OCI-LY7 (cell line): ENCODE results near the gene OR2A1.
"Not testable (repeated sequence)": the region's sequence is repeated elsewhere in the genome, so short reads cannot be mapped to it uniquely, and the experiment has no call there.

Experiments used
- EZH2phosphoT487 ChIP-seq: fragments of 200-600 bp; sonication (generic); IDR thresholded peaks from 2 replicates; pipeline ENCODE4 v1.6.1; 2018; ENCODE audit warnings: low read depth, borderline replicate concordance, mild to moderate bottlenecking, mixed run types, antibody characterized with exemption, low read length, moderate library complexity, mixed read lengths
- TF ChIP-seq, protein P1 (sequence below): fragments of 200-600 bp; sonication (generic); conservative IDR thresholded peaks from 2 replicates; pipeline ENCODE4 v1.5.1; 2014; ENCODE audit warnings: mild to moderate bottlenecking, antibody characterized with exemption, low read length, moderate library complexity, mixed read lengths

- TF ChIP-seq, protein P1, sequence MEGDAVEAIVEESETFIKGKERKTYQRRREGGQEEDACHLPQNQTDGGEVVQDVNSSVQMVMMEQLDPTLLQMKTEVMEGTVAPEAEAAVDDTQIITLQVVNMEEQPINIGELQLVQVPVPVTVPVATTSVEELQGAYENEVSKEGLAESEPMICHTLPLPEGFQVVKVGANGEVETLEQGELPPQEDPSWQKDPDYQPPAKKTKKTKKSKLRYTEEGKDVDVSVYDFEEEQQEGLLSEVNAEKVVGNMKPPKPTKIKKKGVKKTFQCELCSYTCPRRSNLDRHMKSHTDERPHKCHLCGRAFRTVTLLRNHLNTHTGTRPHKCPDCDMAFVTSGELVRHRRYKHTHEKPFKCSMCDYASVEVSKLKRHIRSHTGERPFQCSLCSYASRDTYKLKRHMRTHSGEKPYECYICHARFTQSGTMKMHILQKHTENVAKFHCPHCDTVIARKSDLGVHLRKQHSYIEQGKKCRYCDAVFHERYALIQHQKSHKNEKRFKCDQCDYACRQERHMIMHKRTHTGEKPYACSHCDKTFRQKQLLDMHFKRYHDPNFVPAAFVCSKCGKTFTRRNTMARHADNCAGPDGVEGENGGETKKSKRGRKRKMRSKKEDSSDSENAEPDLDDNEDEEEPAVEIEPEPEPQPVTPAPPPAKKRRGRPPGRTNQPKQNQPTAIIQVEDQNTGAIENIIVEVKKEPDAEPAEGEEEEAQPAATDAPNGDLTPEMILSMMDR, result not testable (repeated sequence)
- not testable (repeated sequence) for TF ChIP-seq EZH2phosphoT487
These were observed 36.4 kb downstream of the OR2A1 start for GRCh38 chr7:144348625-144349024.
